BJ (cell line): ENCODE measurements around the gene RRP12. TPM values are rescaled to one million over a fixed set of nuclear protein-coding genes. Genes with fewer than 3 reads are reported as not detected.

Experiments
- CTCF ChIA-PET: fragments of 350-600 bp; formaldehyde crosslinking; extraction: SDS; loops from one replicate; lab custom pipeline; 2021; ENCODE audit warnings: antibody characterized with exemption, inconsistent platforms; lab: Yijun Ruan, JAX
- POLR2A ChIA-PET: fragments of 300-600 bp; sonication (Branson Sonifier 250); formaldehyde crosslinking; extraction: SDS; loops from one replicate; lab custom pipeline; 2021; ENCODE audit warnings: antibody characterized with exemption; lab: Charles Lee
- DNase-seq: peaks from one replicate; pipeline ENCODE4 v3.0.0-alpha.2; 2011; ENCODE audit warnings: low read depth
- H3K27me3 ChIP-seq: 2 replicates; pipeline ENCODE4 v1.6.0; 2011; ENCODE audit warnings: low read length; ENCODE audit not compliant: control insufficient read depth, insufficient read depth
- H3K36me3 ChIP-seq: 2 replicates; pipeline ENCODE4 v1.5.1; 2011; ENCODE audit warnings: low read length; ENCODE audit not compliant: control insufficient read depth, insufficient read depth
- H3K4me3 ChIP-seq: 2 replicates; pipeline ENCODE4 v1.5.1; 2011; ENCODE audit warnings: low read depth, mild to moderate bottlenecking, control low read depth, low read length
- CTCF ChIP-seq: IDR thresholded peaks from 2 replicates; pipeline ENCODE4 v1.5.1; 2011; ENCODE audit warnings: low read depth, mild to moderate bottlenecking, control low read depth, inconsistent platforms, low read length, moderate library complexity; ENCODE audit not compliant: insufficient read depth
- polyA plus RNA-seq: library from polyadenylated mRNA; depleted of rRNA; stranded (reverse); fragments of >200 nt; gene quantifications from 2 replicates; pipeline ENCODE4 v1.2.3, GENCODE V29; 2011

The RRP12 gene
- polyA plus RNA-seq, 1 experiment = 16.3 TPM

- no peak overlapping the region for H3K4me3 ChIP-seq
- TF ChIP-seq CTCF = no peak
- POLR2A ChIA-PET = no interaction called here
- CTCF ChIA-PET = no interaction called here
- no peaks in the 10 kb centered on the region for H3K27me3 ChIP-seq
- no peak for DNase-seq
- peaks cover 25% of the 10 kb centered on the region for H3K36me3 ChIP-seq
These were observed 11.0 kb downstream of the RRP12 start for GRCh38 chr10:97390091-97390490.

- CTCF ChIA-PET = no interaction called here
- POLR2A ChIA-PET = no interaction called here
- no peak for TF ChIP-seq CTCF
- Histone ChIP-seq H3K36me3 (peaks cover 34% of the 10 kb centered on the region), H3K4me3 (no peak overlapping the region), H3K27me3 (no peaks in the 10 kb centered on the region)
- no peak for DNase-seq
These were observed 13.0 kb downstream of the RRP12 start for GRCh38 chr10:97388152-97388551.

GRCh38 chr10:97385565-97385964, 15.6 kb downstream of the RRP12 start:
- peaks cover 31% of the 10 kb centered on the region for H3K36me3 ChIP-seq
- H3K4me3 ChIP-seq = no peak overlapping the region
- no peaks in the 10 kb centered on the region for H3K27me3 ChIP-seq
- TF ChIP-seq CTCF = no peak
- ChIA-PET POLR2A (no interaction called here), CTCF (no interaction called here)
- DNase-seq = no peak

GRCh38 chr10:97384641-97385040, 16.5 kb downstream of the RRP12 start:
- Histone ChIP-seq H3K27me3 (no peaks in the 10 kb centered on the region), H3K4me3 (no peak overlapping the region), H3K36me3 (peaks cover 24% of the 10 kb centered on the region)
- TF ChIP-seq CTCF = no peak
- no peak for DNase-seq
- POLR2A ChIA-PET = no interaction called here
- CTCF ChIA-PET = no interaction called here

GRCh38 chr10:97384156-97384555, 17.0 kb downstream of the RRP12 start:
- Histone ChIP-seq H3K4me3 (no peak overlapping the region), H3K36me3 (peaks cover 26% of the 10 kb centered on the region), H3K27me3 (no peaks in the 10 kb centered on the region)
- no peak for TF ChIP-seq CTCF
- CTCF ChIA-PET = no interaction called here
- POLR2A ChIA-PET = no interaction called here
- no peak for DNase-seq
